H1 (cell line): ENCODE results near the gene B4GALT7. TPM values are rescaled to one million over a fixed set of nuclear protein-coding genes. Genes with fewer than 3 reads are reported as not detected.

Experiments
- GTF2F1 ChIP-seq: IDR thresholded peaks from 2 replicates; pipeline ENCODE4 v1.6.1; 2012; ENCODE audit warnings: low read depth, low read length, improper control_type of control experiment, borderline replicate concordance
- RXRA ChIP-seq: IDR thresholded peaks from 2 replicates; pipeline ENCODE4 v1.6.1; 2011; ENCODE audit warnings: low read depth, mild to moderate bottlenecking, low read length, moderate library complexity; ENCODE audit not compliant: insufficient read depth
- polyA plus RNA-seq, 7 experiments: library from polyadenylated mRNA; depleted of rRNA in 3 of 7; stranded (reverse) in 5 of 7; unstranded in 2 of 7; fragments of >200 nt in 5 of 7; fragments of 200-250 nt in 2 of 7; gene quantifications; 1 replicate in 5 of 7; 2 replicates in 1 of 7; 4 replicates in 1 of 7; pipeline versions ENCODE4 v1.2.1 to v1.2.3, GENCODE V29; 2011 to 2013; ENCODE audit warnings: missing spikeins in 2 of 7, mixed read lengths in 2 of 7
- total RNA-seq: library from RNA; stranded (reverse); fragmentation: NEBNext Ultra II Directional; extraction: Animal tissue kit (Norgen Biotek cat#: 25700); gene quantifications from 2 replicates; pipeline ENCODE4 v1.2.1, GENCODE V29; 2021
- TF ChIP-seq, protein P1 (sequence below): fragments of 300-600 bp; sonication (generic); IDR thresholded peaks from 2 replicates; pipeline ENCODE4 v1.7.1; 2012; ENCODE audit warnings: low read length, moderate library complexity, mild to moderate bottlenecking, inconsistent platforms; ENCODE audit not compliant: insufficient replicate concordance

The B4GALT7 gene
- total and polyA plus RNA-seq, 2 of the 8 experiments (the other 6 are each of a cell fraction or from before 2014, with no cell fraction given) = 18.7 to 31.9 TPM

- TF ChIP-seq, protein P1, sequence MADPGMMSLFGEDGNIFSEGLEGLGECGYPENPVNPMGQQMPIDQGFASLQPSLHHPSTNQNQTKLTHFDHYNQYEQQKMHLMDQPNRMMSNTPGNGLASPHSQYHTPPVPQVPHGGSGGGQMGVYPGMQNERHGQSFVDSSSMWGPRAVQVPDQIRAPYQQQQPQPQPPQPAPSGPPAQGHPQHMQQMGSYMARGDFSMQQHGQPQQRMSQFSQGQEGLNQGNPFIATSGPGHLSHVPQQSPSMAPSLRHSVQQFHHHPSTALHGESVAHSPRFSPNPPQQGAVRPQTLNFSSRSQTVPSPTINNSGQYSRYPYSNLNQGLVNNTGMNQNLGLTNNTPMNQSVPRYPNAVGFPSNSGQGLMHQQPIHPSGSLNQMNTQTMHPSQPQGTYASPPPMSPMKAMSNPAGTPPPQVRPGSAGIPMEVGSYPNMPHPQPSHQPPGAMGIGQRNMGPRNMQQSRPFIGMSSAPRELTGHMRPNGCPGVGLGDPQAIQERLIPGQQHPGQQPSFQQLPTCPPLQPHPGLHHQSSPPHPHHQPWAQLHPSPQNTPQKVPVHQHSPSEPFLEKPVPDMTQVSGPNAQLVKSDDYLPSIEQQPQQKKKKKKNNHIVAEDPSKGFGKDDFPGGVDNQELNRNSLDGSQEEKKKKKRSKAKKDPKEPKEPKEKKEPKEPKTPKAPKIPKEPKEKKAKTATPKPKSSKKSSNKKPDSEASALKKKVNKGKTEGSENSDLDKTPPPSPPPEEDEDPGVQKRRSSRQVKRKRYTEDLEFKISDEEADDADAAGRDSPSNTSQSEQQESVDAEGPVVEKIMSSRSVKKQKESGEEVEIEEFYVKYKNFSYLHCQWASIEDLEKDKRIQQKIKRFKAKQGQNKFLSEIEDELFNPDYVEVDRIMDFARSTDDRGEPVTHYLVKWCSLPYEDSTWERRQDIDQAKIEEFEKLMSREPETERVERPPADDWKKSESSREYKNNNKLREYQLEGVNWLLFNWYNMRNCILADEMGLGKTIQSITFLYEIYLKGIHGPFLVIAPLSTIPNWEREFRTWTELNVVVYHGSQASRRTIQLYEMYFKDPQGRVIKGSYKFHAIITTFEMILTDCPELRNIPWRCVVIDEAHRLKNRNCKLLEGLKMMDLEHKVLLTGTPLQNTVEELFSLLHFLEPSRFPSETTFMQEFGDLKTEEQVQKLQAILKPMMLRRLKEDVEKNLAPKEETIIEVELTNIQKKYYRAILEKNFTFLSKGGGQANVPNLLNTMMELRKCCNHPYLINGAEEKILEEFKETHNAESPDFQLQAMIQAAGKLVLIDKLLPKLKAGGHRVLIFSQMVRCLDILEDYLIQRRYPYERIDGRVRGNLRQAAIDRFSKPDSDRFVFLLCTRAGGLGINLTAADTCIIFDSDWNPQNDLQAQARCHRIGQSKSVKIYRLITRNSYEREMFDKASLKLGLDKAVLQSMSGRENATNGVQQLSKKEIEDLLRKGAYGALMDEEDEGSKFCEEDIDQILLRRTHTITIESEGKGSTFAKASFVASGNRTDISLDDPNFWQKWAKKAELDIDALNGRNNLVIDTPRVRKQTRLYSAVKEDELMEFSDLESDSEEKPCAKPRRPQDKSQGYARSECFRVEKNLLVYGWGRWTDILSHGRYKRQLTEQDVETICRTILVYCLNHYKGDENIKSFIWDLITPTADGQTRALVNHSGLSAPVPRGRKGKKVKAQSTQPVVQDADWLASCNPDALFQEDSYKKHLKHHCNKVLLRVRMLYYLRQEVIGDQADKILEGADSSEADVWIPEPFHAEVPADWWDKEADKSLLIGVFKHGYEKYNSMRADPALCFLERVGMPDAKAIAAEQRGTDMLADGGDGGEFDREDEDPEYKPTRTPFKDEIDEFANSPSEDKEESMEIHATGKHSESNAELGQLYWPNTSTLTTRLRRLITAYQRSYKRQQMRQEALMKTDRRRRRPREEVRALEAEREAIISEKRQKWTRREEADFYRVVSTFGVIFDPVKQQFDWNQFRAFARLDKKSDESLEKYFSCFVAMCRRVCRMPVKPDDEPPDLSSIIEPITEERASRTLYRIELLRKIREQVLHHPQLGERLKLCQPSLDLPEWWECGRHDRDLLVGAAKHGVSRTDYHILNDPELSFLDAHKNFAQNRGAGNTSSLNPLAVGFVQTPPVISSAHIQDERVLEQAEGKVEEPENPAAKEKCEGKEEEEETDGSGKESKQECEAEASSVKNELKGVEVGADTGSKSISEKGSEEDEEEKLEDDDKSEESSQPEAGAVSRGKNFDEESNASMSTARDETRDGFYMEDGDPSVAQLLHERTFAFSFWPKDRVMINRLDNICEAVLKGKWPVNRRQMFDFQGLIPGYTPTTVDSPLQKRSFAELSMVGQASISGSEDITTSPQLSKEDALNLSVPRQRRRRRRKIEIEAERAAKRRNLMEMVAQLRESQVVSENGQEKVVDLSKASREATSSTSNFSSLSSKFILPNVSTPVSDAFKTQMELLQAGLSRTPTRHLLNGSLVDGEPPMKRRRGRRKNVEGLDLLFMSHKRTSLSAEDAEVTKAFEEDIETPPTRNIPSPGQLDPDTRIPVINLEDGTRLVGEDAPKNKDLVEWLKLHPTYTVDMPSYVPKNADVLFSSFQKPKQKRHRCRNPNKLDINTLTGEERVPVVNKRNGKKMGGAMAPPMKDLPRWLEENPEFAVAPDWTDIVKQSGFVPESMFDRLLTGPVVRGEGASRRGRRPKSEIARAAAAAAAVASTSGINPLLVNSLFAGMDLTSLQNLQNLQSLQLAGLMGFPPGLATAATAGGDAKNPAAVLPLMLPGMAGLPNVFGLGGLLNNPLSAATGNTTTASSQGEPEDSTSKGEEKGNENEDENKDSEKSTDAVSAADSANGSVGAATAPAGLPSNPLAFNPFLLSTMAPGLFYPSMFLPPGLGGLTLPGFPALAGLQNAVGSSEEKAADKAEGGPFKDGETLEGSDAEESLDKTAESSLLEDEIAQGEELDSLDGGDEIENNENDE = no peak
- no peak for TF ChIP-seq RXRA
- TF ChIP-seq GTF2F1 = no peak
Measured at GRCh38 chr5:177611446-177612214, 11.7 kb downstream of the B4GALT7 start (continued).
